Liver (tissue), 3 donors: ENCODE data around the gene RHEB.

ENCODE experiments used
- FOXA1 ChIP-seq: IDR thresholded peaks from 2 replicates; pipeline ENCODE4 v1.6.1; 2016; ENCODE audit warnings: antibody characterized with exemption
- JUND ChIP-seq, 2 donors: IDR thresholded peaks; 2 replicates each; pipeline ENCODE4 v1.6.1; 2016; ENCODE audit warnings: antibody characterized with exemption in 2 of 2
- RXRA ChIP-seq, 2 donors: IDR thresholded peaks; 2 replicates each; pipeline ENCODE4 v1.6.1; 2017 to 2018; ENCODE audit warnings: antibody characterized with exemption in 2 of 2, mild to moderate bottlenecking in 1 of 2
- SP1 ChIP-seq: IDR thresholded peaks from 2 replicates; pipeline ENCODE4 v1.6.1; 2018; ENCODE audit warnings: antibody characterized with exemption, mild to moderate bottlenecking
- TAF1 ChIP-seq: conservative IDR thresholded peaks from 2 replicates; pipeline ENCODE4 v1.6.1; 2016; ENCODE audit warnings: antibody characterized with exemption, mild to moderate bottlenecking
- TF ChIP-seq, protein P1 (sequence below): fragments of 150-350 bp; IDR thresholded peaks from 2 replicates; pipeline ENCODE4 v1.5.1; 2017; ENCODE audit warnings: improper control_type of control experiment, low read depth, low read length; ENCODE audit not compliant: missing input control
- donor health status: healthy.
- donor health status: healthy.

DNA sequence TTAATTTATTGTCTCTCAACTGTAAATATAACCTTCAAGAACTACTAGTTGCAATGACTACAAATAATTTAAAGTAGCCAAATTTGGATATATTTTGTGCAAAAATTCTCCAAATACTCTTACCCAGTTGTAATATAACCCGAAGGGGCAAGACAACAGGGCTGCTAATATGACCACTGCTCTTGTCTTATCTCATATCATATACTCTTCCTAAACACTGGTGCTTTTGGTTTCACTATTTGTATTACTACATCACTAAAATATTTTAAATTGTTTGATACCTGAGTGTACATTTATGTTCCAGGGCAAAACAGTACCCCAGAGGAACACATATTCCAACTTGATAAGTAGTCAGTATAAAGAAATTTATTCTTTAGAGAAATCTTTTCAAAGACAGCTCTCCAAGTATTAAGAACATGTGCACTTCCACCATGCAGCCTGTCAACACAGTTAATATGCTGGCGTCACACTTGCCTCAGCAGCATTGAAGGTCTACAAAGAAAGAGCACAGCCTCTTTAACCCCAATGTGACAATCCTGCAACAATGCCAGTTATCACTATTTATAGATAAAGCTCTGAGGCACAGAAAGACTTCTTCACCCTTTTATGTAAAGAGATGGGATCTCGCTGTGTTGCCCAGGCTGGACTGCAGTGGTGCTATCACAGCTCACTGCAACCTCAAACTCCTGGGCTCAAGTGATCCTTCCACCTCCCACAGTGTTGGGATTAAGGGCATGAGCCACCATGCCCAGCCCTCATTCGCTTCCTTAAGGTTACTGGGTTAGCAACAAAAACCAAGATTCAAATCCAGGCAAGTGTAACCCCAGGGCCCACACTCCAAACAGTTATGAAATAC is 37.8 kb downstream of the RHEB start:
- TF ChIP-seq, protein P1, sequence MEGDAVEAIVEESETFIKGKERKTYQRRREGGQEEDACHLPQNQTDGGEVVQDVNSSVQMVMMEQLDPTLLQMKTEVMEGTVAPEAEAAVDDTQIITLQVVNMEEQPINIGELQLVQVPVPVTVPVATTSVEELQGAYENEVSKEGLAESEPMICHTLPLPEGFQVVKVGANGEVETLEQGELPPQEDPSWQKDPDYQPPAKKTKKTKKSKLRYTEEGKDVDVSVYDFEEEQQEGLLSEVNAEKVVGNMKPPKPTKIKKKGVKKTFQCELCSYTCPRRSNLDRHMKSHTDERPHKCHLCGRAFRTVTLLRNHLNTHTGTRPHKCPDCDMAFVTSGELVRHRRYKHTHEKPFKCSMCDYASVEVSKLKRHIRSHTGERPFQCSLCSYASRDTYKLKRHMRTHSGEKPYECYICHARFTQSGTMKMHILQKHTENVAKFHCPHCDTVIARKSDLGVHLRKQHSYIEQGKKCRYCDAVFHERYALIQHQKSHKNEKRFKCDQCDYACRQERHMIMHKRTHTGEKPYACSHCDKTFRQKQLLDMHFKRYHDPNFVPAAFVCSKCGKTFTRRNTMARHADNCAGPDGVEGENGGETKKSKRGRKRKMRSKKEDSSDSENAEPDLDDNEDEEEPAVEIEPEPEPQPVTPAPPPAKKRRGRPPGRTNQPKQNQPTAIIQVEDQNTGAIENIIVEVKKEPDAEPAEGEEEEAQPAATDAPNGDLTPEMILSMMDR: no peak
- TF ChIP-seq TAF1 (no peak), RXRA (IDR thresholded peaks at IDR 0.05) (no peak), FOXA1 (no peak), SP1 (no peak), JUND (IDR thresholded peaks at IDR 0.05) (no peak)
